Neural cell (in vitro differentiated cells): ENCODE results near the gene MCC.

Source experiments
- CTCF ChIP-seq: fragments of 450-650 bp; IDR thresholded peaks from 2 replicates; pipeline ENCODE4 v1.5.1; 2014; ENCODE audit warnings: antibody characterized with exemption, mild to moderate bottlenecking, moderate library complexity; ENCODE audit not compliant: poor library complexity, severe bottlenecking
- EP300 ChIP-seq: fragments of 450-650 bp; conservative IDR thresholded peaks from 2 replicates; pipeline ENCODE4 v1.6.1; 2014; ENCODE audit warnings: antibody characterized with exemption, mild to moderate bottlenecking, moderate library complexity; ENCODE audit not compliant: poor library complexity, severe bottlenecking
- EZH2 ChIP-seq: fragments of 200-600, 300-800 bp; shearing (Covaris generic), sonication (generic); IDR thresholded peaks from 2 replicates; pipeline ENCODE4 v1.6.1; 2014; ENCODE audit warnings: antibody characterized with exemption, low read length, borderline replicate concordance, mild to moderate bottlenecking; ENCODE audit not compliant: insufficient read depth, poor library complexity, severe bottlenecking
- POLR2AphosphoS5 ChIP-seq: IDR thresholded peaks from 2 replicates; pipeline ENCODE4 v1.6.1; 2012
- REST ChIP-seq: IDR thresholded peaks from 2 replicates; pipeline ENCODE4 v1.6.1; 2012; ENCODE audit warnings: borderline replicate concordance
- TAF1 ChIP-seq: IDR thresholded peaks from 2 replicates; pipeline ENCODE4 v1.6.1; 2012; ENCODE audit warnings: low read depth

GRCh38 chr5:113488645-113489184 is 462 bp upstream of the MCC start:
- TF ChIP-seq CTCF (no peak), POLR2AphosphoS5 (no peak), EP300 (no peak), TAF1 (no peak), REST (no peak), EZH2 (no peak)
